ENCODE data around the gene MSLN. TPM values are rescaled to one million over a fixed set of nuclear protein-coding genes. Genes with fewer than 3 reads are reported as not detected.
A peak's percentile ranks its signal among the peaks of the same experiment; 100 is the strongest.
"Not testable (repeated sequence)": the region's sequence is repeated elsewhere in the genome, so short reads cannot be mapped to it uniquely, and the experiment has no call there.

The MSLN gene
- total RNA-seq, 1 donor from 2014 or later: 1.9 TPM

DNA sequence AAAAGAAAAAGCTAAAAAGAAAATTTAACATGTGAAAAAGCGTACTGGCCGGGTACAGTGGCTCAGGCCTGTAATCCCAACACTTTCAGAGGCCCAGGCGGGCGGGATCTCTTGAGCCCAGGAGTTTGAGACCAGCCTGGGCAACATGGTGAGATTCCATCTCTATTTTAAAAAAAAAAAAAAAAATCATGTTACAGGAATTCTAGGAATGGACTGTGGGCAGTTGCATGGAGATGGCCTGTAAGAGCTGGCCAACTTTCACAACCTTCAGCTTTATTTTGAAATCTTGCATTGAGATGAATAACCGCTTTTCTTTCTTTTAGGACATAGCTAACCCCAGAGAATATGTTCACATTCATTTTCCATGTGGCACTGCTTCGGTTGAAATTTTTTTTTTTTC, 11.5 kb upstream of the MSLN start:
- ATAC-seq: no peak
- DNase-seq (ENCODE audit: missing footprints): peak; percentile 30
- intact Hi-C loops (cut with DNase I): no loop called here

DNA sequence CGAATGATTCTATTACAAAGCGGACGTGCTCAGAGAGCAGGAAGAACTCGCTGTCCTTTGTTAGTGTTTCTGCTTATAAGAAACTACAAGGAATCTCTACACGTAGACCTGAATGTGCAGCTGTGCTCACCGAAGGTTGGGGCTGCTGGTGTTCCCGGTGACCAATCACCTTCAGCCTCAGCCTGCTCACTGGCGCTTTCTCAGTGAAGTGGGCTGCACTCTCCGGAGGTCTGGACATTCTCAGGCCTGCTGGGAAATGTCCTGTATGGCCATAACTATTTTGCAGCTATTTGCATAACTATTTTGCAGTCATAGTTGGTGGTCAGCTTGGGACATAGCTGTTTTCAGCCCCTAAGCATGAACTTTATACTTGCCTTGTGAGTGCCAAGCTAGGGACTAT, 10.0 kb upstream of the MSLN start:
- DNase-seq (ENCODE audit: missing footprints) (peak; percentile 37), ATAC-seq (no peak)

DNA sequence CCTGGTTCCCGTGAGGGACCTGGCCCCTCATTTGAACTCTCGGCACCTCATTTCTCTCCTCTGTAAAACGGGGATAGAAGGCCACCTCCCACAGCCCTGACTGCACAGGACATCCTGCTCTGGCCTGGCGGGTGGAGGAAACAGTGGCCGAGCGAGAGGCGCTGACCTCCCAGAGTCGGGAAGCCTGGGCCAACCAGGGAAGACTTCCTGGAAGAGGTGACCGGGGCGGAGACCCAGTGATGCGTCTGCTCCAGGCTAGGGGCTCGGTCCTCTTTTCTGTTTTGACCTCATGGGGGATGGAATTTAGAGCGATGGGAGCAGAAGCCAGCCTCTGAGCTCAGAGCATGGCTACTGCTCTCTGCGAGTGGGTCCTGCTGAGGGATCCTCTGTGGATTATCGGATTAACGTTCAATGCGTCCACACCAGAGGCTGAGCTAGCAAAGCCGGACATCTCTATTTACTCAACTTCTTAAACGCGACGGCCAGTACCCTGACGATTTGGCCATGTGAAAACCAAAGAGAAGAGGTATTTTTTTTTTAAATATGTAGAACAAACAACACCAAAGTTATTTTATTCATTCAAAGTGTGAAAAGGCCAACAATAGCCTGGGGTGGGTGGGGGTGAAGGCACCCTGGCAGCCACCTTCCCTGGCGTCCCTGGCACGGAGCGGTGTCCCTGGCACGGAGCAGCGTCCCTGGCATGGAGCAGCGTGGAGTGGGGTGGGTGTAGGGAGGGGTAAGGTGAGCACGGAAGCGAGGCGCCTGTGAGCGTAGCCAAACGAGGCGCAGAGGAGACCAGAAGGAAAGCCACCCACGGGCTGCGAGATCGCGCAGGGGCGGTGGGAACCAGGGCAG, 9.2 kb upstream of the MSLN start:
- peak; percentile 43 for ATAC-seq
- intact Hi-C loops (cut with DNase I): no loop called here
- DNase-seq (ENCODE audit: missing footprints): peak; percentile 69

More for the DNA sequence above, 10.0 kb upstream of the MSLN start:
- intact Hi-C loops (cut with DNase I): no loop called here

DNA sequence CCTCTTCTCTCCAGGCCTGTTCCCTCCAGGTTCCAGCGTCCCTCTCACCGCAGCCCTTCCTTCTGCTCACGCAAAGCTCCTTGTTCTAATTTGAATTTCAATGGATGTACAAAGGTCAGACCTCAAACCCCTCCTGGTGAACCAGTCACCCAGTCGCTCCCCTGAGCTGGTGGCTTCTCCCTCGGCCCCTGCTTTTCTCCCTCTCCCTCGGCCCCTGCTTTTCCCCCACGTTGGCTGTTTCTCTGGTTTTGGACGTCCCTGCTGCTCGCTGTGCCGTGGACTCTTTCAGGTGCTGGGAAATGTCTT, 8.6 kb upstream of the MSLN start:
- intact Hi-C loops (cut with DNase I): no loop called here
- ATAC-seq (no peak), DNase-seq (ENCODE audit: missing footprints) (peak; percentile 21)

DNA sequence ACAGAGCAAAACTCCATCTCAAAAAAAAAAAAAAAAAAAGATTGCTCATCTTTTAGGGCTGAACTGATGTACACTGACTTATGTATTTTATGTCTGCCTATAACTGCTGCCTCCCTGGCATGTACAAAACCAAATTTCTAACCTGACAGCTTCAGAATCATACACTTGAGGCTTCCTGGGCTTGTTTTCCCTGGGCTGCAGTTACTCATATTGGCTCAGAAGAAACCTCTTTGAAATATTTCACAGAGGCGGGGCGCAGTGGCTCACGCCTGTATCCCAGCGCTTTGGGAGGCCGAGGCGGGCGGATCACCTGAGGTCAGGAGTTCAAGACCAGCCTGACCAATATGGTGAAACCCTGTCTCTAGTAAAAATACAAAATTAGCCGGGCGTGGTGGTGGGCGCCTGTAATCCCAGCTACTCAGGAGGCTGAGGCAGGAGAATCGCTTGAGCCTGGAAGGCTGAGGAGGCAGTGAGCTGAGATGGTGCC, 6.4 kb upstream of the MSLN start:
- peak; percentile 33 for DNase-seq (ENCODE audit: missing footprints)
- intact Hi-C loops (cut with DNase I); ATAC-seq: not testable (repeated sequence)

DNA sequence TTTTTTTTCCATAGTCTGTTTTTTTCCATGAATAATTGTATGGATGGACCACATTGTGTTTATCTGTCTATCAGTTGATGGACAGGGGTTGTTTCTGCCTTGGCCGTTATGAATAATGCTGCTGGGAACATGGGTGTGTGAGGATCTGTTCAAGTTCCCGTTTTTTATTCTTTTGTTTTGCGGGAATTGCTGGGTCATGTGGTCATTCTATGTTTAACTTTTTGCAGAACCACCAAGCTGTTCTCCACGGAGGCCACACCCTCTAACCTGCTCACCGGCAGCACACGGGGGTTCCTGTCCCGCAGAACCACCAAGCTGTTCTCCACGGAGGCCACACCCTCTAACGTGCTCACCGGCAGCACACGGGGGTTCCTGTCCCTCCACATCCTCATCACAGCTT, 5.9 kb upstream of the MSLN start:
- DNase-seq (ENCODE audit: missing footprints) (peak; percentile 51), ATAC-seq (peak; percentile 47)
- intact Hi-C loops (cut with DNase I): no loop called here

DNA sequence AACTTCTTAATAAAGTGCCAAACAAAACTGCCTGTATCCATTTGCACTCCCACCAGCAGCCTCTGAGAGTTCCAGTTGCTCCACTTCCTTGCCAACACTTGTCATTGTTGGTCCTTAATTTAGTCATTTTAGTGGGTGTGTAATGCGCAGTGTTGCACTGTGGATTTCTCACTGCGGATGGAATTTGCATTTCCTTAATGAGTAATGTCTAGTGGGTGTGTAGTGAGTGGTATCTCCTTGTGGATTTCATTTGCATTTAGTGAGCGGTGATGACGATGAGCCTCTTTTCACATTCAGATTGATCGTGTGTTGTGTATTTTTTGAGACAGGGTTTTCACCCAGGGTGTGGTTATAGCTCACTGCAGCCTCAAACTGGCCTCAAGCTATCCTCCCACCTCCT, 4.1 kb upstream of the MSLN start:
- intact Hi-C loops (cut with DNase I): no loop called here
- DNase-seq (ENCODE audit: missing footprints) (no peak), ATAC-seq (no peak)

DNA sequence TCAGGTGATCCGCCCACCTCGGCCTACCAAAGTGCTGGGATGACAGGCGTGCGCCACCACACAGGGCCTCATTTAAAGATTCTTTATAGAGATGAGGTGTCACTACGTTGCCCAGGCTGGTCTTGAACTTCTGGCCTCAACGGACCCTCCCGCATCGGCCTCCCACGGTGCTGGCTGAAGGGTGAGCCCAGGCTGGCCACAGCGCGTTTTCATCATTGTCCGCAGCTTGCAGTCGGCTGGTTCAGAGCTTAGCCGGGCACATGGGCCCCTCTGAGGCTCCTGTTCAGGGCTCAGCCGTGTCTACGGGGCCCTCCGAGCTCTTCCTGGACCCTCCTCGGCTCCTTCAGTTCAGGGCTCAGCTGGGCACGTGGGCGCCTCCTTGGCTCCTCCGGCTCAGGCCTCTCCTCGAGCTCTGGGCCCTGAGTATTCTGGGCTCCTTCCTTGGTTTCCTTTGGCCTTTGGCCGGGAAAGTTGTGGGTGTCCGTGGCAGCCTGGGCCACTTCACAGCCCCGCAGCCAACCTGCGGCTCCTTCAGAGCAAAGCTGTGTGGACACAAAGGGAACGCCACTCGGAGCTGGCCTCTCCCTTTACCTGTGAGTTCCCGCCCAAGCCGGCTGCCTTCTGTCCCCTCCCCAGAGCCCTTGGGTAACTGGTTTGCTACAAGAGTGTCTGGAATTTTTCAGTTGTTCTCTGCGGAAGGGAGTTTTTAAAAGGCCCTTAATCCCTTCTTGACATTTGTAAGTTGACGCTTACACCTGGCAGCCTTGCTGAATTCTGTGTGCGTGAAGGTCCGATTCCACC, 1.2 kb upstream of the MSLN start:
- ATAC-seq: no peak
- intact Hi-C loops (cut with DNase I): no loop called here
- DNase-seq (ENCODE audit: missing footprints): peak; percentile 64

DNA sequence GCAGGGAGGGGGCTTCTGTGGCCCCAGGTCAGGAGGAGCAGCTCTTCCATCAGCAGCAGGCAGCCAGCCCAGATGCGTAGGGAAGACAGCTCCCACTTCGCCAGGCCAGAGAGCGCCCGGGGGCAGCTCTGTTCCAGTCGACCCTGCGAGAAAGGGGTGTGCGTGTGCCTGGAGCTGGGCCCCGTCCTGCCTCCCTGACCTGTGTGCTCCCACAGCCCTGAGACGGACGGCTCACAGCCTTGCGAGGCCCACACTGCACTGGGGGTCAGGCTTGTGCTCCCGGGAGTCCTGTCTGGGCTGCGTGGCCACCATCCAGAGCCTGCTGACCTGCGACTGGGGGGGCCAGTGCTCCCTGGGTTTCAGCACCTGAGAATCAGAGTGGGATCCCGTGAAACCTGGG, 469 bp upstream of the MSLN start:
- ATAC-seq (no peak), DNase-seq (ENCODE audit: missing footprints) (no peak)
- intact Hi-C loops (cut with DNase I): no loop called here

DNA sequence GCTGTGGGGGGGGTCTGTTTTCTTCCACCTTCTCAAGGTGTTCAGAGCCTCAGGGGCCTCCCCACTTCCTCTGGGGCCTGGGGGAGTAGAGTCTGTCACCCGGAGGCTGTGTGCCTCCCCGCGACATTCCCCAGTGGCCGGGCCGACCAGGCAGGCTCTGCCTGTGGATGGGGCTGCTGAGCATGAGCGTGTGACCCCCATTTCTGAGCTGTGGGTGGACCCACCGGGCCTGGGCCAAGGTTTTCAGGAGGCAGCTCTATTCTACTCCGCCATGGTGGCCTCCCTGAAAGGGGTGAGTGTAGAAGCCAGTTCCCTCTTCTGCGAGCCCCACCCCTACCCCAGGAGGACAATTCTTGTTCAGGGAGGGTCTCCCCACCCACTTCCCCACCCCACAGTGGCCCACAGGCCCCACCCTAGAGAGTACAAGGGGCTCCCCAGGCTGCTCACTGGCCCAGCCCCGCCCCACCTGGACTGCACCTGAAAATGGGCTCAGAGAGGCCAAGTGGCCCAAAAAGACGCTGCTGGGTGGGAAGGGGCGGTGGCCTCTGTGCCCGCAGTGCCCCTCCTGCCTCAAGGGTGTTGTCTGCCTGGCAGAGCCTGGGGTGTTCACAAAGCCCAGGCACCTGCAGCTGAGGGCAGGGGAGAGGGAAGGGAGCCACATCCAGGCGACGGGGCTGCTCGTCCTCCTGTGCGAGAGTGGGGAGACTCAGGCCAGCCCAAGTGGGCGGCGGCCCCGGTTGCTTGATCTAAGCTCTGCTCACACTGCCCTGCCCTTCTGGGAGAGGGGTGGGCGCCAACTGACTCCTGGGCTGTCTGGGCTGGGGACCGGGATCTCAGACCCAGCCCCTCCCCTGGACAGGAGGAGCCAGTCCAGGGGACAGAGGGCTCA, 1.3 kb downstream of the MSLN start:
- no peak for ATAC-seq
- intact Hi-C loops (cut with DNase I): no loop called here
- peak; percentile 57 for DNase-seq (ENCODE audit: missing footprints)

DNA sequence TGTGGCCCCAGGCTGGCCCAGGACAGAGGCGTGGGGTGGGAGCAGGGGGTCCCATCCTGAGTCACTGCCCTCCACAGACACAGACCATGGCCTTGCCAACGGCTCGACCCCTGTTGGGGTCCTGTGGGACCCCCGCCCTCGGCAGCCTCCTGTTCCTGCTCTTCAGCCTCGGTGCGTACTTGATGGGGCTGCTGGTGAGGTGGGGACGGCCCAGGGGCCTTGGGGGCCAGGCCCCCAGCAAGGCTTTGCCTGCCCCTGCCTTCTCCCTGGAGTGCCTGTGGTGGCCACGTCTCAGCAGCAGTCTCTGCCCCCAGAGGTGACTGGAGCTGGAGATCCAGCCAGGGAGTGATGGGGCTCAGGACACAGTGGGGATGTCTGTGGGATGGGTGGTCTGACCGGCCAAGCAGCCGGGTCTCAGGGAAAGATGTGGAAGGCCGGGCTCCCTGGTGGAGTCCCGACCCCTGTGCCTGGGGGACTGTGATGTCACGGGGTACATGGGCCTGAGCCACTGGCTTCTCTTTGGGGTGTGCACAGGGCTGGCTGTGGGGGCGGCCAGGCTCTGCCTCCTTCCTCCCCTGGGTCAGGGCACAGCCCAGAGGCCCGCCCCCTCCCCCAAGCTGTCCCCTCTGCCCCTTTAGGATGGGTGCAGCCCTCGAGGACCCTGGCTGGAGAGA, 2.2 kb downstream of the MSLN start:
- ATAC-seq: no peak
- intact Hi-C loops (cut with DNase I): no loop called here
- peak; percentile 33 for DNase-seq (ENCODE audit: missing footprints)

DNA sequence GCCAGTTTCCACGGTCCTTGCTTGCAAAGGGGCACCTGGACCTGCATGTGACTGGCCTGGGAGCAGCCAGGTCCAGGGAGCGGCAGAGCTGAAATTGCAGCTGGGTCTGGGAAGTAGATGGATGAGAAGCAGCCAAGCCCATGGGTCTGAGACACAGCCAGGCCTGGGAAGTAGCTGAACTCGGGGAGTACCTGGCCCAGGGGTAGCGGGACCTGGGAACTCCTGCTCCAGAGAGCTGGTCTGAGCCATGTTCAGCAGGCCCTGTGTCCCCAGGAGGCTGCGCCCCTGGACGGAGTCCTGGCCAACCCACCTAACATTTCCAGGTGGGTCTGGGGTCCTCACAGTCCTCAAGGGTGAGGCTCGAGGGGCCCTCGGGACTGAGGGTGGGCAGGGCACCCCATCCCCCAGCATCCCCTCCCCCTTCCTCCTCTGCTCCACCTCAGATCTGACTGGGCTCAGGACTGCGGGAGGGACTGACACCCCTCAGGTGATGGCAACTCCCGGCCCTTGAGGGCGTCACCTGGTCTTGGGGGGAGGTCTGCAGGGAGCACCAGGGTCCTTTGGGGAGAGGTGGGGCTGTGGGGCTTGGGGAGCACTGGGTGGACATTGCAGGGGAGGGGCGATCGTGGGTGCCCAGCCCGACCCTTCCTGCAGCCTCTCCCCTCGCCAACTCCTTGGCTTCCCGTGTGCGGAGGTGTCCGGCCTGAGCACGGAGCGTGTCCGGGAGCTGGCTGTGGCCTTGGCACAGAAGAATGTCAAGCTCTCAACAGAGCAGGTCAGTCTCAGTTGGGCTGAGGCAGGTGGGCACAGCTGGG, 3.0 kb downstream of the MSLN start:
- intact Hi-C loops (cut with DNase I): no loop called here
- DNase-seq (ENCODE audit: missing footprints) (peak; percentile 28), ATAC-seq (no peak)

DNA sequence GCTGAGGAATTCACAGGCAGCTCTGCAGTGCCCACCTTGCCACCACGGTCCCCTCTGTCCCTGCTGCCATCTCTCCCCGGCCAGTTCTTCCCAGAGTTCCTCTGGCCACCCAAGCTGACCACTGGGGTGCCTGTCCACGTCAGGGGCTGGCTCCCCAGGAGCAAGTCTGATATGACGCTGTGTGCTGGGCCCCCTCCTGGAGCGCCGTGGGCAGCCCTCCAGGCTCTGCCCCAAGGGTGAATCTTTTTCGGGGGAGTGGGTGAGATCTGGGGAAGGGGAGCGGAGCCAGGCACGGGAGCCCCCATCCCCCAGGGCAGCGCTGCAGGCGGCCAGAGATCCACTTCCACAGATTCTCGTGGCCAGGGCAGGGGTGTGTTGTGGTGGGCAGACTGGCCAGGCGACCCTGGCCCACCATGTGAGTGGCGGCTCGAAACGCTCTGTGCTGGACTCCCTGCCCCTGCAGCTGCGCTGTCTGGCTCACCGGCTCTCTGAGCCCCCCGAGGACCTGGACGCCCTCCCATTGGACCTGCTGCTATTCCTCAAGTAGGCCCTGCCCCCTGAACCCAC, 3.7 kb downstream of the MSLN start:
- intact Hi-C loops (cut with DNase I): no loop called here
- DNase-seq (ENCODE audit: missing footprints): peak; percentile 4

DNA sequence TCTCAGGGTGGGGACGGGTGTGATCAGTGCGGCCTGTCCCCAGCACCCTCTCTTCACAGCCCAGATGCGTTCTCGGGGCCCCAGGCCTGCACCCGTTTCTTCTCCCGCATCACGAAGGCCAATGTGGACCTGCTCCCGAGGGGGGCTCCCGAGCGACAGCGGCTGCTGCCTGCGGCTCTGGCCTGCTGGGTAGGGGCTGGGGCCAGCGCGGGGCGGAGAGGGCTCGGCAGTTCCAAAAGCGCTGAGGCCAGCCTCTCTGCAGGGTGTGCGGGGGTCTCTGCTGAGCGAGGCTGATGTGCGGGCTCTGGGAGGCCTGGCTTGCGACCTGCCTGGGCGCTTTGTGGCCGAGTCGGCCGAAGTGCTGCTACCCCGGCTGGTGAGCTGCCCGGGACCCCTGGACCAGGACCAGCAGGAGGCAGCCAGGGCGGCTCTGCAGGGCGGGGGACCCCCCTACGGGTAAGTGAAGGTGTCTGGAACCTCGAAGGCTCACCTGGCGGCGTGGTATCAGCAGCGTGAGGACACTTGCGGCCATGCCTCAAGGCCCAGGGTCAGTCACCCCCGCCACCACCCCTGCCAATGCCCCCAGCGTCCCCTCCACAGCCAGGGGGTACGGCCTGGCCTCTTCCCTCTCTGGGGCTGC, 4.4 kb downstream of the MSLN start:
- intact Hi-C loops (cut with DNase I): no loop called here
- ATAC-seq (no peak), DNase-seq (ENCODE audit: missing footprints) (peak; percentile 65)

More for the DNA sequence above, 3.7 kb downstream of the MSLN start:
- no peak for ATAC-seq

DNA sequence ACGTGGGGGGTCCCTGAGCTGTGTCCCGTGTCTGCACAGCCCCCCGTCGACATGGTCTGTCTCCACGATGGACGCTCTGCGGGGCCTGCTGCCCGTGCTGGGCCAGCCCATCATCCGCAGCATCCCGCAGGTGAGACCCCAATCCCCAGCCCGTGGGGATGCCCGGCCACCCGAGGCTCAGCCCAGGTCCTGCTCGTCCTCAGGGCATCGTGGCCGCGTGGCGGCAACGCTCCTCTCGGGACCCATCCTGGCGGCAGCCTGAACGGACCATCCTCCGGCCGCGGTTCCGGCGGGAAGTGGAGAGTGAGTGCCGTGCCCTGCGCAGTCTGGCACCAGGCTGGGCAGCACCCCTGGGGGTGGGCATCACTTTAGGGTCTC, 4.9 kb downstream of the MSLN start:
- peak; percentile 66 for DNase-seq (ENCODE audit: missing footprints)
- ATAC-seq: no peak
- intact Hi-C loops (cut with DNase I): no loop called here

DNA sequence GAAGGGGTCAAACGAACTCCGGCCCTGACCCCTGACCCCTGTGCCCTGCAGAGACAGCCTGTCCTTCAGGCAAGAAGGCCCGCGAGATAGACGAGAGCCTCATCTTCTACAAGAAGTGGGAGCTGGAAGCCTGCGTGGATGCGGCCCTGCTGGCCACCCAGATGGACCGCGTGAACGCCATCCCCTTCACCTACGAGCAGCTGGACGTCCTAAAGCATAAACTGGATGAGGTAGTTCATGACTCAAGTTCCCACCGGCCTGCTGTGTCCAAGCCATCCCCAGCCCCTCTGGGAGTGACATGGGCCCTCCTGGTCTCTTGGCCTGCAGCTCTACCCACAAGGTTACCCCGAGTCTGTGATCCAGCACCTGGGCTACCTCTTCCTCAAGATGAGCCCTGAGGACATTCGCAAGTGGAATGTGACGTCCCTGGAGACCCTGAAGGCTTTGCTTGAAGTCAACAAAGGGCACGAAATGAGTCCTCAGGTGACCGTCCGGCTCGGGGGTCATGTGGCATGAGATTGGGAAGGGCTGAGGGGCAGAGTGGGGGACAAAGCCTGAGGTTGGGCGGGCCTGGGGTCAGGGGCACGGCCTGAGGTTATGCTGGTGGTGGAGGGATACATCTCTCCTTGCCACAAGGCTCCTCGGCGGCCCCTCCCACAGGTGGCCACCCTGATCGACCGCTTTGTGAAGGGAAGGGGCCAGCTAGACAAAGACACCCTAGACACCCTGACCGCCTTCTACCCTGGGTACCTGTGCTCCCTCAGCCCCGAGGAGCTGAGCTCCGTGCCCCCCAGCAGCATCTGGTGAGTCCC, 5.7 kb downstream of the MSLN start:
- no peak for ATAC-seq
- peak; percentile 37 for DNase-seq (ENCODE audit: missing footprints)
- intact Hi-C loops (cut with DNase I): no loop called here

Data from Right ventricle myocardium inferior (tissue), 1 donor.